Gastrocnemius medialis (tissue), 4 donors: ENCODE data around the gene MAN2A1.

Experiments used
- CTCF ChIP-seq, 5 experiments: fragments of 450-650 bp in 3 of 5; fragments of 200-600 bp in 2 of 5; sonication (generic) in 2 of 5; IDR thresholded peaks in 4 of 5; conservative IDR thresholded peaks in 1 of 5; 1 replicate in 4 of 5; 2 replicates in 1 of 5; pipeline ENCODE4 v1.5.1; 2016 to 2019; ENCODE audit warnings: antibody characterized with exemption in 5 of 5, mild to moderate bottlenecking in 3 of 5, moderate library complexity in 3 of 5
- POLR2A ChIP-seq, 2 donors: fragments of 450-650 bp; IDR thresholded peaks; one replicate each; pipeline ENCODE4 v1.6.1; 2017; ENCODE audit warnings: antibody characterized with exemption in 2 of 2, mild to moderate bottlenecking in 2 of 2, moderate library complexity in 2 of 2

GRCh38 chr5:109755761-109756160 is 66.0 kb downstream of the MAN2A1 start:
- TF ChIP-seq POLR2A (IDR thresholded peaks at IDR 0.05) (no peak), CTCF (IDR thresholded peaks at IDR 0.05 in 4 of 5, conservative IDR thresholded peaks at IDR 0.05 in 1 of 5) (no peak)
